Peyer's patch (tissue), 4 donors: ENCODE results near the gene DSCAML1. TPM values are rescaled to one million over a fixed set of nuclear protein-coding genes. Genes with fewer than 3 reads are reported as not detected.

Source experiments
- DNase-seq, 3 donors: peaks; one replicate each; pipeline ENCODE4 v3.0.0-alpha.2; 2017 to 2019
- H3K27ac ChIP-seq, 4 donors: fragments of 200-600 bp; sonication (generic); one replicate each; pipeline ENCODE4 v1.5.1; 2016 to 2019
- H3K27me3 ChIP-seq, 2 donors: fragments of 200-600 bp; sonication (generic); one replicate each; pipeline ENCODE4 v1.5.1; 2019
- H3K36me3 ChIP-seq, 3 donors: fragments of 200-600 bp; sonication (generic); one replicate each; pipeline ENCODE4 v1.5.1; 2016 to 2019
- H3K4me1 ChIP-seq, 4 donors: fragments of 200-600 bp; sonication (generic); one replicate each; pipeline ENCODE4 v1.5.1; 2016 to 2019
- H3K4me3 ChIP-seq, 4 donors: fragments of 200-600 bp; sonication (generic); 1 replicate in 3 of 4; 2 replicates in 1 of 4; pipeline ENCODE4 v1.5.1; 2016 to 2019; ENCODE audit warnings: mild to moderate bottlenecking in 1 of 4
- H3K9me3 ChIP-seq, 4 donors: fragments of 200-600 bp; sonication (generic); one replicate each; pipeline ENCODE4 v1.5.1; 2016 to 2019; ENCODE audit warnings: mild to moderate bottlenecking in 1 of 4
- POLR2A ChIP-seq, 2 donors: fragments of 450-650 bp; IDR thresholded peaks; one replicate each; pipeline ENCODE4 v1.5.1; 2017; ENCODE audit warnings: antibody characterized with exemption in 2 of 2, mild to moderate bottlenecking in 2 of 2, moderate library complexity in 2 of 2
- total RNA-seq, 4 donors: library from RNA; depleted of rRNA; stranded (reverse); fragments of >200 nt; gene quantifications; one replicate each; pipeline ENCODE4 v1.1.0, GENCODE V29; 2016
- TF ChIP-seq, protein P1 (sequence below), 6 experiments: fragments of 450-650 bp in 4 of 6; fragments of 200-600 bp in 2 of 6; sonication (generic) in 1 of 6; IDR thresholded peaks; one replicate each; pipeline ENCODE4 v1.5.1; 2017 to 2019; ENCODE audit warnings: antibody characterized with exemption in 6 of 6, mild to moderate bottlenecking in 3 of 6, moderate library complexity in 1 of 6

The DSCAML1 gene
- total RNA-seq, 4 donors from 2014 or later = 0.18 to 5.8 (median 2.9) TPM

DNA sequence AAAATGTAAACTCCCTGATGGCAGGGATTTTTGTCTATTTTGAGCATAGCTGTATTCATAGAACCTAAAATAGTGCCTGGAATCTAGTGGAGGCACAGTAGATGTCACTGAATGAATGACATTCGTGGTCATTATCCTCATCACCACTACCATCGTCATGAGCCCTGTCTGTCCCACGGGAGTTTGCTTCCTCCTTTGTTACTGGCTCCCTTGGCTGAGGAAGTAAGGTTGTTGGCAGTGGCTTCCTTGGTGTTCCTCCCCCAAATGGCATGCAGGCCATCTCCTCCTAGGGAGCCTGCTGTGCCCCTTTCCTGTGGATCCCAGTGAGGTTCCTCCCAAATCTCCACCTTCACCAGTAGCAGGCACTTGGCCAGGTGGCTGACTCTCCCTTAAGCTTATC, 286.4 kb downstream of the DSCAML1 start:
- TF ChIP-seq, protein P1, sequence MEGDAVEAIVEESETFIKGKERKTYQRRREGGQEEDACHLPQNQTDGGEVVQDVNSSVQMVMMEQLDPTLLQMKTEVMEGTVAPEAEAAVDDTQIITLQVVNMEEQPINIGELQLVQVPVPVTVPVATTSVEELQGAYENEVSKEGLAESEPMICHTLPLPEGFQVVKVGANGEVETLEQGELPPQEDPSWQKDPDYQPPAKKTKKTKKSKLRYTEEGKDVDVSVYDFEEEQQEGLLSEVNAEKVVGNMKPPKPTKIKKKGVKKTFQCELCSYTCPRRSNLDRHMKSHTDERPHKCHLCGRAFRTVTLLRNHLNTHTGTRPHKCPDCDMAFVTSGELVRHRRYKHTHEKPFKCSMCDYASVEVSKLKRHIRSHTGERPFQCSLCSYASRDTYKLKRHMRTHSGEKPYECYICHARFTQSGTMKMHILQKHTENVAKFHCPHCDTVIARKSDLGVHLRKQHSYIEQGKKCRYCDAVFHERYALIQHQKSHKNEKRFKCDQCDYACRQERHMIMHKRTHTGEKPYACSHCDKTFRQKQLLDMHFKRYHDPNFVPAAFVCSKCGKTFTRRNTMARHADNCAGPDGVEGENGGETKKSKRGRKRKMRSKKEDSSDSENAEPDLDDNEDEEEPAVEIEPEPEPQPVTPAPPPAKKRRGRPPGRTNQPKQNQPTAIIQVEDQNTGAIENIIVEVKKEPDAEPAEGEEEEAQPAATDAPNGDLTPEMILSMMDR (IDR thresholded peaks at IDR 0.05) = no peak
- TF ChIP-seq POLR2A (IDR thresholded peaks at IDR 0.05) = no peak
- DNase-seq = no peak
- Histone ChIP-seq H3K4me3 (no peak overlapping the region), H3K9me3 (no peaks in the 10 kb centered on the region), H3K27ac (no peak overlapping the region), H3K4me1 (peaks cover 0 to 14% (median 4%) of the 10 kb centered on the region in 4 donors), H3K36me3 (no peaks in the 10 kb centered on the region), H3K27me3 (no peaks in the 10 kb centered on the region)

DNA sequence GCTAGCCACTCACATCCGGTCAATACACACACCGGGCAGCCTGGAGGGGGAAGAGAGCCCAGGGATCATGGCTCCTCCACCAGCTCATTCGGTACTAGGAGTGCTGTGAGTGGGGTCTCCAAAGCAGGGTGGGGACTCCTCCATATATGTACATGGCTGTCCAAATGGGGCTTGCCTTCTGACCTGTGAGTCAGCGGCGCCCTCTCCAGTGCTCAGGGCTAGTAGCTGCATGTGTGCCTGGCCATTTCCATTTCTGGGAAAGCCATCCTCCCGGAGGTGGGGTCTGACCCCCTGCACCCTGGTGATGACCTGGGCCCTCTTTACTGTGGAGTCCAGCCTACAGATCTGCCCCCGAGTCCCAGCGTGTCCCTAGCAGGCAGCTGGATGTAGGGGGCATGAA, 287.5 kb downstream of the DSCAML1 start:
- no peaks in the 10 kb centered on the region for H3K36me3 ChIP-seq
- H3K9me3 ChIP-seq = no peaks in the 10 kb centered on the region
- H3K4me3 ChIP-seq = no peak overlapping the region
- H3K27ac ChIP-seq = no peak overlapping the region
- no peaks in the 10 kb centered on the region for H3K27me3 ChIP-seq
- no peak for TF ChIP-seq POLR2A (IDR thresholded peaks at IDR 0.05)
- peaks cover 0 to 14% (median 4%) of the 10 kb centered on the region in 4 donors for H3K4me1 ChIP-seq
- DNase-seq = no peak

DNA sequence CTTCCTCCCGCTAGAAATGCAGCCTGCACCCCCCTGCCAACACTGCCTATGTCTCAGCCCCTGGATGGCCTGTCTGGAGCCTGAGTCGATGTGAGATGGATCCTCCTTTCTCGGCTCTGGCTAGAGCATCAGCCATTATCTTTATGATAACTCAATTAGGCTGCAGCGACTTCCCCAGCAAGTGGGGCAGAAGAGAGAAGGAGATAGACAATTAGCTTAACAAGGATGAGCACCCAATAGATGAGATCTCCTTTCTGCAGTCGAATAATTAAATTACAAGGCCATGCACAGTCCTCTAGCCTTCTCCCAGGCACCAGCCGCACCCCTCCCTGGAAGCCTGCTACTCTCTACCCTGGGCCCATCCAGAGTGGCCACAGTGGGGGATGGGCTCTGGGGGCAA, 290.0 kb downstream of the DSCAML1 start:
- Histone ChIP-seq H3K4me3 (no peak overlapping the region), H3K36me3 (no peaks in the 10 kb centered on the region), H3K9me3 (no peaks in the 10 kb centered on the region), H3K4me1 (peaks cover 0 to 11% (median 4%) of the 10 kb centered on the region in 4 donors), H3K27ac (no peak overlapping the region), H3K27me3 (no peaks in the 10 kb centered on the region)
- DNase-seq = no peak
- TF ChIP-seq, protein P1 (IDR thresholded peaks at IDR 0.05) = no peak
- TF ChIP-seq POLR2A (IDR thresholded peaks at IDR 0.05) = no peak

DNA sequence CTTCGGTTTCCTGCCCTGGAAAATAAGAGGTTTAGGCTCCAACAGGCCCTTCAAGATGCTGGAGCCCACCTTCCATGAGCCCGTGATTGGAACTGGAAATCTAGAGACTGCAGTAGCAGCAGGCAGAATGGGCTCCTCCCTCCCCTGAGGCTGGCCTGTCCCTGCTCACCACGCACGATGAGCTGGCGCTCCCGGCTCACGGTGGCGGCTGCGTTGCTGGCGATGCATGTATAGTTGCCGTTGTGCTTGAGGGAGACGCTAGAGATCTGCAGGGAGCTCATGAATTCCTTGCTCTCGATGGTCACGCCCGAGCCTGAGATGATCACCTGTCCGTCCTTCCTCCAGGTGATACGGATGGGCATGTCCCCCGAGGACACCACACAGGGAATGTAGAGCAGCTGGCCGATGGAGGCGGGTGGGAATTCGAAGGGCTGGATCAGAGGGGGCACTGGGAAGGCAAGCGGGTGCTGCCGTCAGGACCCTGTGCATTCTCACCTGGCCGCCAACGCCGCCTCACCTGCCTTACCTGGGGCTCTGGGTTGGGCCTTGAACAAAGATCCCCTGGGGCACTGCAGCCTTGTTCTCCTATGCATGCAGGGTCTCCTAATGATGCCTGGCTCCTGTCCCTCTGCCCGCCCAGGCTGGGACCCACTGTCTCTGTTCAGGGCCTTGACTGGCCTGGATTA, 291.6 kb downstream of the DSCAML1 start:
- no peak for TF ChIP-seq POLR2A (IDR thresholded peaks at IDR 0.05)
- TF ChIP-seq, protein P1 (IDR thresholded peaks at IDR 0.05) = no peak
- no peaks in the 10 kb centered on the region for H3K27me3 ChIP-seq
- no peaks in the 10 kb centered on the region for H3K4me1 ChIP-seq
- H3K27ac ChIP-seq = no peak overlapping the region
- H3K9me3 ChIP-seq = no peaks in the 10 kb centered on the region
- no peak overlapping the region for H3K4me3 ChIP-seq
- no peak for DNase-seq
- H3K36me3 ChIP-seq = no peaks in the 10 kb centered on the region

DNA sequence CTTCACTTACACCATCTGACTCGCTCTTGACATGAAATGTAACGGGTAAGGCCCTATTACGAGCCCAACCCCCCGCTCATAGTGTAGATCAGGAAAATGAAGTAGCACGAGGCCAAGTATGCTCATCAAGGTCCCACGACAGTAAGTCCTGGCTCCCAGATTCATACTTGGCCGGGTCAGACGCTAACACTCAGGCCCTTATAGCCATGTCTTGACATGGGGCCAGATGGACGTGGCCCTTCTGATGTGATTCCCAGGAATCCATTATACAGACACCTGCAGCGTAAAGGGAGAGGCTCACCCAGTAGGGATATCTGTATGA, 294.3 kb downstream of the DSCAML1 start:
- H3K27me3 ChIP-seq = no peaks in the 10 kb centered on the region
- H3K9me3 ChIP-seq = no peaks in the 10 kb centered on the region
- no peaks in the 10 kb centered on the region for H3K4me1 ChIP-seq
- no peaks in the 10 kb centered on the region for H3K36me3 ChIP-seq
- DNase-seq = no peak
- H3K27ac ChIP-seq = no peak overlapping the region
- H3K4me3 ChIP-seq = no peak overlapping the region
- TF ChIP-seq, protein P1 (IDR thresholded peaks at IDR 0.05) = no peak
- no peak for TF ChIP-seq POLR2A (IDR thresholded peaks at IDR 0.05)

DNA sequence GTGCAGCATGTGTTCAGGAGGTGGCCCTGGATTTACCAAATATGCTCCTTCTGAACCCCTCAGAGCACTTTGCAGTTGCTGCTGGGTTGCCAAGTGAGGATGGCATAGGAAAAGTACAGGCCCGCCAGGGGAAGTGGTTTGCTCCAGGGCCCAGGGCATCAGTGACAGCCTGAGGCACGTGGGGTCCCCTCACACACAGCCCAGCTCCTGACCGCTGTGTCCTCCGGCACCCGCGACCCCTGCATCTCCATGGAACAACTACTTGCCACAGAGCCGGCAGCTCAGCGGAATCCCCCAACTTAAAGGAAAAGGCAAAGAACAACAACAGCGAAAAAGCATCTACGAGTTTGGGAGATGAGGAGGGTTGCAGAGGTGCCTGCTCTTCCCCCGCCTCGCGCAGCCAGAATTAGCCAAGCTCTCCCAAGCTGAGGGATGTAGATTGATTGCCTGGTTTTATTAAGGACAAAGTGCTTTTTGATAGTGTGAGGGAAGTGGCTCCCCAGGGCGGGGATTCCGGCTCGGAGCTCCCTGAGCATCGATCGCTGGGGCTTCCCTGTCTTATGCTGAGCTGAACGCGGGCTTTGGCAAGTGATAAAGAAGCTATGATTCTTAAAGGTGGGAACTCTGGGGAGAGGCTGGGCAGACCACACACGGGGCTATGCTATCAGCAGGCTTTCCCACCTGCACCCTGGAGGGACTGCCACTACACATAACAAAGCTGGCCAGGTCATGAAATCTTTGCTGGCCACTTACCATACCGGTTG, 294.8 kb downstream of the DSCAML1 start:
- Histone ChIP-seq H3K27me3 (no peaks in the 10 kb centered on the region), H3K36me3 (no peaks in the 10 kb centered on the region), H3K4me1 (no peaks in the 10 kb centered on the region), H3K9me3 (no peaks in the 10 kb centered on the region), H3K27ac (no peak overlapping the region), H3K4me3 (no peak overlapping the region)
- no peak for TF ChIP-seq POLR2A (IDR thresholded peaks at IDR 0.05)
- TF ChIP-seq, protein P1 (IDR thresholded peaks at IDR 0.05) = no peak
- no peak for DNase-seq
